ENCODE data around the gene FOXS1.
"Not testable (repeated sequence)": the region's sequence is repeated elsewhere in the genome, so short reads cannot be mapped to it uniquely, and the experiment has no call there.

FOXS1 gene

DNA sequence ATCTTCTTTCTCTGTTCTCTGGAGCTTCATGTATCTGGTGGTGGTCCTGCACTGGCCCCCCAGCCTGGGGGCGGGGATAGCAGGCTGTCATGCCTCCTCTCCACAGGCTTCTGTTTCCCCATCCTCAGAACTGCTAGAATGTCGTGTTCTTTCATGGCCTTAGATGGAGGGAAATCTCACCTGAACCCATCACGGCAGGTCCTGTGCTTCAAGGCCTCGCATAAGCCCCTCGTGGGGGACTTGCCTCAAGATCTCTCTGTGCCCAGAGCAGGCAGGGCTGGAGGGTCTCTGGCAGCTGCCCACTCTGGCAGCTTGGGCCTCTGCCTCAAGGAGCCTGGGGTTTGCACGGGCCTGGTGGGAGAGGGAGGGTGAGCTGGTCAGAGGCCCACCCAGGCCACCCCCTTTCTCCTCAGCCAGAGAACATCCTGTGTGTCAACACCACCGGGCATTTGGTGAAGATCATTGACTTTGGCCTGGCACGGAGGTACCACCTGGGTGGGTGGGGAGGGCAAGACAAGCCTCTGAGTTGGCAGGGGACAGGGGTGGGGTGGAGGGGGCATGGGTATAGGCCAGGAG is 14.9 kb downstream of the FOXS1 start:
- DNase-seq (ENCODE audit: low read depth), result no peak
- TF ChIP-seq, protein P1, sequence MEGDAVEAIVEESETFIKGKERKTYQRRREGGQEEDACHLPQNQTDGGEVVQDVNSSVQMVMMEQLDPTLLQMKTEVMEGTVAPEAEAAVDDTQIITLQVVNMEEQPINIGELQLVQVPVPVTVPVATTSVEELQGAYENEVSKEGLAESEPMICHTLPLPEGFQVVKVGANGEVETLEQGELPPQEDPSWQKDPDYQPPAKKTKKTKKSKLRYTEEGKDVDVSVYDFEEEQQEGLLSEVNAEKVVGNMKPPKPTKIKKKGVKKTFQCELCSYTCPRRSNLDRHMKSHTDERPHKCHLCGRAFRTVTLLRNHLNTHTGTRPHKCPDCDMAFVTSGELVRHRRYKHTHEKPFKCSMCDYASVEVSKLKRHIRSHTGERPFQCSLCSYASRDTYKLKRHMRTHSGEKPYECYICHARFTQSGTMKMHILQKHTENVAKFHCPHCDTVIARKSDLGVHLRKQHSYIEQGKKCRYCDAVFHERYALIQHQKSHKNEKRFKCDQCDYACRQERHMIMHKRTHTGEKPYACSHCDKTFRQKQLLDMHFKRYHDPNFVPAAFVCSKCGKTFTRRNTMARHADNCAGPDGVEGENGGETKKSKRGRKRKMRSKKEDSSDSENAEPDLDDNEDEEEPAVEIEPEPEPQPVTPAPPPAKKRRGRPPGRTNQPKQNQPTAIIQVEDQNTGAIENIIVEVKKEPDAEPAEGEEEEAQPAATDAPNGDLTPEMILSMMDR (IDR thresholded peaks at IDR 0.05; ENCODE audit: low read length, missing control alignments), result no peak
- H3K4me3 ChIP-seq (replicated peaks; ENCODE audit: low read depth, low read length), result no peak overlapping the region

DNA sequence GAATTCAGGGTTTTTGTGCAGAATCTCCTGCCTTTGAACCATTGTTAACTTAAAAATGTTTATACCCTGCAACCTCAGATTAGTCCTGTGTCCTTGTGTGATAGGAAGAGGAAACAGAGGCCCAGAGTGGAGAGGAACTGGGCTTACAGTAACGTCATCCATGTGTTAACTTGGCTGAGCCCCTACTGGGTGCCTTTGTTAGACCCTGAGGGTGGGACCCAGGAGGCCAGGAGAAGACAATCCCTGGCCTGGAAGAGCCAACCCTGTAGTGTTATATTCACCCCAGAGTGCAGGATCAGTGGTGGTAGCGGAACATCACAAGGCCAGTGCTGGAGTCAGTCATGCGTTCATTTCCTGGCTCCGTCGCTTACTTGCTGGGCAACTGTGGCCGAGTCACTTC is 15.7 kb downstream of the FOXS1 start:
- no peak for DNase-seq (ENCODE audit: low read depth)
- no peak overlapping the region for H3K4me3 ChIP-seq (replicated peaks; ENCODE audit: low read depth, low read length)
- TF ChIP-seq, protein P1 (IDR thresholded peaks at IDR 0.05; ENCODE audit: low read length, missing control alignments), result no peak

- DNase-seq (ENCODE audit: low read depth), result not testable (repeated sequence)
These were observed 17.4 kb downstream of the FOXS1 start for GRCh38 chr20:31828016-31828415.

DNA sequence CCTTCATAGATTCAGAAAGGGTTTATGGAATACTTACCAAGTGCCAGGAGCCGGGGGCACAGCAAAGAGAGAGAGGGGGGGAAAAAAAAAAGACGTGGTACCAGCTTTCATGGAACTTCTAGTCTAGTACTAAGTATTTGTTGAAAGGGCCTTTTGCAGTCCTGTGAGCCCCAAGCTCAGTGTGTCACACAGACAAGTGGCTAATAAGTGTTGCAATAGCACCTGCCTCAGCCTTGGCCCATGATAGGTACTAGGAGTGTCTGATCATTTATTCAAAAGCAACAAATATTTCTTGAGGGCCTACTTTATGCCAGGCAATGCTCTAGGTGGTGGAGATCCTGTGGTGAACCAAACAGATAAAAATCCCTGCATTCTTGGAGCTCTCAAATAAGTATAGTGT is 18.3 kb downstream of the FOXS1 start:
- H3K4me3 ChIP-seq (replicated peaks; ENCODE audit: low read depth, low read length), result no peak overlapping the region
- TF ChIP-seq, protein P1 (IDR thresholded peaks at IDR 0.05; ENCODE audit: low read length, missing control alignments), result no peak
- DNase-seq (ENCODE audit: low read depth), result no peak

More at GRCh38 chr20:31828016-31828415, 17.4 kb downstream of the FOXS1 start:
- H3K4me3 ChIP-seq (replicated peaks; ENCODE audit: low read depth, low read length), result not testable (repeated sequence)

- DNase-seq (ENCODE audit: low read depth), result no peak
- TF ChIP-seq, protein P1 (IDR thresholded peaks at IDR 0.05; ENCODE audit: low read length, missing control alignments), result no peak
- no peak overlapping the region for H3K4me3 ChIP-seq (replicated peaks; ENCODE audit: low read depth, low read length)
These were observed 19.3 kb downstream of the FOXS1 start for GRCh38 chr20:31826074-31826473.

- no peak overlapping the region for H3K4me3 ChIP-seq (replicated peaks; ENCODE audit: low read depth, low read length)
- DNase-seq (ENCODE audit: low read depth), result no peak
- TF ChIP-seq, protein P1 (IDR thresholded peaks at IDR 0.05; ENCODE audit: low read length, missing control alignments), result no peak
These were observed 20.7 kb downstream of the FOXS1 start for GRCh38 chr20:31824554-31825313.

DNA sequence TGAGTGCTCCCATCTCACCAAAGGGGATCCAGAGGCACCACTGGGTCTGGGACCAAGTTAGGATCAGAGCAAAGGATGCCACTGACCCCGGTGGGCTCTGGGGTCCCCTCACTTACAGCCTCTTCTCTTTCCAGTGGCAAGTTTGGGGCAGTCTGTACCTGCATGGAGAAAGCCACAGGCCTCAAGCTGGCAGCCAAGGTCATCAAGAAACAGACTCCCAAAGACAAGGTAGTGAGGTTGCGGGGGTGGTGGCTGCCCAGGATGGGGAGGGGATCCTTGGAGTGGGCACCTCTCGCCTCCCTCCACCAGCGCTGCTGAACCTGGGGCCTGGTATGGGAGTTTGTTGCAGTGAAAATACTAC is 21.3 kb downstream of the FOXS1 start:
- no peak overlapping the region for H3K4me3 ChIP-seq (replicated peaks; ENCODE audit: low read depth, low read length)
- DNase-seq (ENCODE audit: low read depth), result no peak
- TF ChIP-seq, protein P1 (IDR thresholded peaks at IDR 0.05; ENCODE audit: low read length, missing control alignments), result no peak

Measured in fibroblast of pulmonary artery (primary cell).